Right lung (tissue), 5 donors: ENCODE data around the gene UBR3. TPM values are rescaled to one million over a fixed set of nuclear protein-coding genes. Genes with fewer than 3 reads are reported as not detected.
A peak's percentile ranks its signal among the peaks of the same experiment; 100 is the strongest.
"Not testable (repeated sequence)": the region's sequence is repeated elsewhere in the genome, so short reads cannot be mapped to it uniquely, and the experiment has no call there.

Experiments
- DNase-seq, 2 donors: peaks; one replicate each; pipeline ENCODE4 v3.0.0-alpha.2; 2013
- polyA plus RNA-seq, 5 donors: library from polyadenylated mRNA; unstranded; fragments of 120-200 nt; gene quantifications; one replicate each; pipeline versions ENCODE4 v1.2.1 to v1.2.3, GENCODE V29; 2013; ENCODE audit warnings: inconsistent platforms in 1 of 5, low replicate concordance in 1 of 5; ENCODE audit not compliant: insufficient read length in 5 of 5, insufficient read depth in 1 of 5

UBR3 gene
- polyA plus RNA-seq, 5 donors, result 31.7 to 50.9 (median 44.4) TPM

- DNase-seq, result not testable (repeated sequence)
These were observed 7.2 kb upstream of the UBR3 start for GRCh38 chr2:169820101-169820500.

- no peak for DNase-seq
These were observed 5.2 kb upstream of the UBR3 start for GRCh38 chr2:169822036-169822435.

- no peak for DNase-seq
These were observed 4.4 kb upstream of the UBR3 start for GRCh38 chr2:169822785-169823392.

- no peak for DNase-seq
These were observed 3.3 kb upstream of the UBR3 start for GRCh38 chr2:169823996-169824372.

GRCh38 chr2:169824373-169825333 lies 2.6 kb upstream of the UBR3 start, which contains the start of gene METTL5:
Gene METTL5 (minus strand): TSS chr2:169824905. CDS start chr2:169824597, 308 bp downstream.
- DNase-seq, result peak; percentile 82 to 83

GRCh38 chr2:169828141-169828811 lies 1.0 kb downstream of the UBR3 start:
- peak; percentile 15 to 24 for DNase-seq

- DNase-seq, result no peak
These were observed 7.1 kb downstream of the UBR3 start for GRCh38 chr2:169834401-169834800.

- no peak for DNase-seq
These were observed 11.7 kb downstream of the UBR3 start for GRCh38 chr2:169838743-169839489.

GRCh38 chr2:169839954-169840746 lies 12.9 kb downstream of the UBR3 start:
- DNase-seq, result peak in 1 of 2 donors; percentile 9

GRCh38 chr2:169840747-169841142 lies 13.5 kb downstream of the UBR3 start:
- no peak for DNase-seq

- DNase-seq, result not testable (repeated sequence)
These were observed 14.4 kb downstream of the UBR3 start for GRCh38 chr2:169841625-169842024.

- no peak for DNase-seq
These were observed 17.8 kb downstream of the UBR3 start for GRCh38 chr2:169845016-169845415.

GRCh38 chr2:169848959-169849693 lies 21.9 kb downstream of the UBR3 start:
- not testable (repeated sequence) for DNase-seq

GRCh38 chr2:169849710-169850109 lies 22.5 kb downstream of the UBR3 start:
- DNase-seq, result no peak

- DNase-seq, result no peak
These were observed 25.9 kb downstream of the UBR3 start for GRCh38 chr2:169853041-169853668.

GRCh38 chr2:169855281-169856258 lies 28.3 kb downstream of the UBR3 start:
- DNase-seq, result not testable (repeated sequence)

GRCh38 chr2:169859423-169859822 lies 32.2 kb downstream of the UBR3 start:
- DNase-seq, result no peak

- no peak for DNase-seq
These were observed 32.9 kb downstream of the UBR3 start for GRCh38 chr2:169860149-169860548.
